Measurements from ENCODE around the gene SLC35F3. TPM values are rescaled to one million over a fixed set of nuclear protein-coding genes. Genes with fewer than 3 reads are reported as not detected.

Gene SLC35F3
- total RNA-seq, 6 experiments from 2014 or later: 0.26 to 0.58 (median 0.46) TPM

- H3K27ac Mint-ChIP-seq: no peak overlapping the region
- H3K27me3 Mint-ChIP-seq (ENCODE audit: insufficient read depth): no peaks in the 10 kb centered on the region
- no peaks in the 10 kb centered on the region for H3K4me1 Mint-ChIP-seq (ENCODE audit: low read depth)
- H3K9me3 Mint-ChIP-seq: peaks cover 37% of the 10 kb centered on the region
- DNase-seq: no peak
- no peak for TF ChIP-seq CTCF (IDR thresholded peaks at IDR 0.05)
- no peak overlapping the region for H3K4me3 Mint-ChIP-seq
- H3K36me3 Mint-ChIP-seq (ENCODE audit: low read depth): no peaks in the 10 kb centered on the region
Measured at GRCh38 chr1:233994112-233994511, 89.6 kb downstream of the SLC35F3 start.

DNA sequence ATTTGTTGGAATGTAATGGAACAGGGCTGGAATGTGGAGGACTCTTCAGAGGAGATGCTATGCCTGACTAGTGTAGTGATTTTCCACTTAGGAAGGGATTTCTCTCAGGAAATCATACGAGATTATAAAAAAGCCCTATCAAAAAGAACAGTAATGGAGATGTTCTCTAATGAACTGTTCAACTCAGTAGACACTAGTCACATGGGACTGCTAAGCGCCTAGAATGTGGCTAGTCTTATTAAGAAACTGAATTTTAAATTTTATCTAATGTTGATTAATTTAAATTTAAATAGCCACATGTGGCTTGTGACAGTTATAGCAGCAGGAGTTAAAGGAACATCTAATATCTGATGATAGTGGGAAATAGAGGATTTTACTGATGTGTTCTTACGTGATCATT is 94.0 kb downstream of the SLC35F3 start:
- no peak for TF ChIP-seq CTCF (IDR thresholded peaks at IDR 0.05)
- H3K4me1 Mint-ChIP-seq (ENCODE audit: low read depth): no peaks in the 10 kb centered on the region
- H3K36me3 Mint-ChIP-seq (ENCODE audit: low read depth): no peaks in the 10 kb centered on the region
- DNase-seq: no peak
- H3K27ac Mint-ChIP-seq: no peak overlapping the region
- no peaks in the 10 kb centered on the region for H3K27me3 Mint-ChIP-seq (ENCODE audit: insufficient read depth)
- H3K9me3 Mint-ChIP-seq: peaks cover 35% of the 10 kb centered on the region
- no peak overlapping the region for H3K4me3 Mint-ChIP-seq

- H3K36me3 Mint-ChIP-seq (ENCODE audit: low read depth): no peaks in the 10 kb centered on the region
- H3K4me3 Mint-ChIP-seq: no peak overlapping the region
- no peak for TF ChIP-seq CTCF (IDR thresholded peaks at IDR 0.05)
Measured at GRCh38 chr1:233998891-233999290, 94.4 kb downstream of the SLC35F3 start.

GRCh38 chr1:234000557-234001041 is 96.1 kb downstream of the SLC35F3 start:
- TF ChIP-seq CTCF (IDR thresholded peaks at IDR 0.05): no peak
- no peaks in the 10 kb centered on the region for H3K27me3 Mint-ChIP-seq (ENCODE audit: insufficient read depth)

More at GRCh38 chr1:233998891-233999290, 94.4 kb downstream of the SLC35F3 start:
- Mint-ChIP-seq H3K9me3 (peaks cover 31% of the 10 kb centered on the region), H3K27me3 (ENCODE audit: insufficient read depth) (no peaks in the 10 kb centered on the region), H3K4me1 (ENCODE audit: low read depth) (no peaks in the 10 kb centered on the region), H3K27ac (no peak overlapping the region)
- no peak for DNase-seq

DNA sequence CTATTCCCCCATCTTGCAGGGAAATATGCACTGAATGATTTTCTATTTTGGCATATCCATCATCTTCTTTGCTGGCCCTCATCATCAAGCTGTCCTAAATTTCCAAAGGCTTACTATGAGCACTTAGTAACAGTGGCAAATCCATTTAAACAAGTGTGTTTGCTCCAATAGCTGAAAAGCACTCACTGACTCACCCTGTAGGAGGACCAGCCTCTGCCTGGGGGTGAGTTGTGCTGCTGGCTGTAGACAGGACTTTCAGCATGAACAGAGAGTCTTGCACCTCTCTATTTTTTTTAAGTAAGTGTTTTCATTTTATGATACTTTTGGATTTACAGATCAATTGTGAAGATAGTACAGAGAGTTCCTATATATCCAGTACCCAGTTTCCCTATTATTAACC is 97.3 kb downstream of the SLC35F3 start:
- Mint-ChIP-seq H3K4me1 (ENCODE audit: low read depth) (no peaks in the 10 kb centered on the region), H3K9me3 (peaks cover 40% of the 10 kb centered on the region), H3K27ac (no peak overlapping the region), H3K36me3 (ENCODE audit: low read depth) (no peaks in the 10 kb centered on the region), H3K4me3 (no peak overlapping the region), H3K27me3 (ENCODE audit: insufficient read depth) (no peaks in the 10 kb centered on the region)
- no peak for DNase-seq
- no peak for TF ChIP-seq CTCF (IDR thresholded peaks at IDR 0.05)

More at GRCh38 chr1:234000557-234001041, 96.1 kb downstream of the SLC35F3 start:
- H3K9me3 Mint-ChIP-seq: peaks cover 30% of the 10 kb centered on the region
- H3K36me3 Mint-ChIP-seq (ENCODE audit: low read depth): no peaks in the 10 kb centered on the region
- no peak overlapping the region for H3K4me3 Mint-ChIP-seq
- no peaks in the 10 kb centered on the region for H3K4me1 Mint-ChIP-seq (ENCODE audit: low read depth)
- no peak overlapping the region for H3K27ac Mint-ChIP-seq
- no peak for DNase-seq

GRCh38 chr1:234004591-234004990 is 100.1 kb downstream of the SLC35F3 start:
- no peak for DNase-seq
- H3K36me3 Mint-ChIP-seq (ENCODE audit: low read depth): no peaks in the 10 kb centered on the region
- no peaks in the 10 kb centered on the region for H3K4me1 Mint-ChIP-seq (ENCODE audit: low read depth)
- no peak for TF ChIP-seq CTCF (IDR thresholded peaks at IDR 0.05)
- no peak overlapping the region for H3K27ac Mint-ChIP-seq
- H3K27me3 Mint-ChIP-seq (ENCODE audit: insufficient read depth): no peaks in the 10 kb centered on the region
- H3K9me3 Mint-ChIP-seq: peaks cover 38% of the 10 kb centered on the region
- no peak overlapping the region for H3K4me3 Mint-ChIP-seq
